RWPE2 (cell line): ENCODE results near the gene DPT.

Source experiments
- ATAC-seq: fragments of 200-7000 bp; cut with Tn5 transposase; 3 replicates; pipeline ENCODE4 v1.9.1; 2021; ENCODE audit warnings: low read depth
- DNase-seq: peaks from one replicate; pipeline ENCODE4 v3.0.0-alpha.2; 2020; ENCODE audit warnings: low spot score
- H3K27ac ChIP-seq: fragments of 450-650 bp; 2 replicates; pipeline ENCODE4 v1.5.1; 2017; ENCODE audit warnings: mild to moderate bottlenecking; ENCODE audit not compliant: poor library complexity, severe bottlenecking
- H3K27me3 ChIP-seq: fragments of 250-450 bp; sonication (Bioruptor Pico); 2 replicates; pipeline ENCODE4 v1.5.1; 2021; ENCODE audit warnings: mild to moderate bottlenecking, moderate library complexity; ENCODE audit not compliant: insufficient read depth, poor library complexity, severe bottlenecking
- H3K36me3 ChIP-seq: fragments of 250-450 bp; sonication (Bioruptor Pico); 2 replicates; pipeline ENCODE4 v1.5.1; 2020; ENCODE audit warnings: low read depth, mild to moderate bottlenecking, moderate library complexity
- H3K4me1 ChIP-seq: fragments of 250-450 bp; sonication (Bioruptor Pico); 2 replicates; pipeline ENCODE4 v1.5.1; 2021; ENCODE audit warnings: mild to moderate bottlenecking, moderate library complexity; ENCODE audit not compliant: insufficient read depth, poor library complexity, severe bottlenecking
- H3K4me3 ChIP-seq: fragments of 250-450 bp; sonication (Bioruptor Pico); 2 replicates; pipeline ENCODE4 v1.5.1; 2021; ENCODE audit warnings: mild to moderate bottlenecking, moderate library complexity; ENCODE audit not compliant: severe bottlenecking
- H3K9me3 ChIP-seq: fragments of 250-450 bp; sonication (Bioruptor Pico); 2 replicates; pipeline ENCODE4 v1.5.1; 2021; ENCODE audit warnings: mild to moderate bottlenecking, moderate library complexity; ENCODE audit not compliant: severe bottlenecking
- CTCF ChIP-seq: fragments of 450-650 bp; IDR thresholded peaks from one replicate; pipeline ENCODE4 v1.5.1; 2017; ENCODE audit warnings: mild to moderate bottlenecking, moderate library complexity; ENCODE audit not compliant: poor library complexity, severe bottlenecking

The DPT gene

GRCh38 chr1:168726719-168727118, 2.3 kb downstream of the DPT start:
- no peak for TF ChIP-seq CTCF
- Histone ChIP-seq H3K27me3 (no peaks in the 10 kb centered on the region), H3K36me3 (no peaks in the 10 kb centered on the region), H3K27ac (no peak overlapping the region), H3K9me3 (no peaks in the 10 kb centered on the region), H3K4me1 (no peaks in the 10 kb centered on the region), H3K4me3 (no peak overlapping the region)
- no peak for DNase-seq
- no peak for ATAC-seq

GRCh38 chr1:168726281-168726680, 2.7 kb downstream of the DPT start:
- DNase-seq = no peak
- H3K27ac ChIP-seq = no peak overlapping the region
- H3K4me1 ChIP-seq = no peaks in the 10 kb centered on the region
- H3K36me3 ChIP-seq = no peaks in the 10 kb centered on the region
- H3K4me3 ChIP-seq = no peak overlapping the region
- no peak for TF ChIP-seq CTCF
- no peak for ATAC-seq
- no peaks in the 10 kb centered on the region for H3K27me3 ChIP-seq
- no peaks in the 10 kb centered on the region for H3K9me3 ChIP-seq

GRCh38 chr1:168725831-168726230, 3.2 kb downstream of the DPT start:
- ATAC-seq (no peak), DNase-seq (no peak)
- Histone ChIP-seq H3K36me3 (no peaks in the 10 kb centered on the region), H3K9me3 (no peaks in the 10 kb centered on the region), H3K27me3 (no peaks in the 10 kb centered on the region), H3K4me3 (no peak overlapping the region), H3K27ac (no peak overlapping the region), H3K4me1 (no peaks in the 10 kb centered on the region)
- TF ChIP-seq CTCF = no peak

GRCh38 chr1:168725060-168725459, 3.9 kb downstream of the DPT start:
- Histone ChIP-seq H3K9me3 (no peaks in the 10 kb centered on the region), H3K4me1 (no peaks in the 10 kb centered on the region), H3K36me3 (no peaks in the 10 kb centered on the region), H3K27me3 (no peaks in the 10 kb centered on the region), H3K27ac (no peak overlapping the region), H3K4me3 (no peak overlapping the region)
- ATAC-seq = no peak
- no peak for DNase-seq
- TF ChIP-seq CTCF = no peak

GRCh38 chr1:168723000-168723399, 6.0 kb downstream of the DPT start:
- H3K4me3 ChIP-seq = no peak overlapping the region
- TF ChIP-seq CTCF = no peak
- no peaks in the 10 kb centered on the region for H3K36me3 ChIP-seq
- no peaks in the 10 kb centered on the region for H3K9me3 ChIP-seq
- no peak overlapping the region for H3K27ac ChIP-seq
- no peak for ATAC-seq
- H3K27me3 ChIP-seq = no peaks in the 10 kb centered on the region
- DNase-seq = no peak
- peaks cover 13% of the 10 kb centered on the region for H3K4me1 ChIP-seq
